MM.1S (cell line): ENCODE data around the gene OR6A2.
"Not testable (repeated sequence)": the region's sequence is repeated elsewhere in the genome, so short reads cannot be mapped to it uniquely, and the experiment has no call there.

ENCODE experiments used
- DNase-seq: peaks from one replicate; pipeline ENCODE4 v3.0.0-alpha.2; 2015
- H2AFZ ChIP-seq: fragments of 300-600 bp; sonication (generic); 2 replicates; pipeline ENCODE4 v1.6.0; 2016; ENCODE audit warnings: antibody characterized with exemption, low read length
- H3F3A ChIP-seq: fragments of 300-600 bp; sonication (generic); 2 replicates; pipeline ENCODE4 v1.6.1; 2016; ENCODE audit warnings: mild to moderate bottlenecking, antibody characterized with exemption, low read length, moderate library complexity, mixed read lengths; ENCODE audit not compliant: insufficient read depth
- H3K27ac ChIP-seq: fragments of 300-600 bp; sonication (generic); 2 replicates; pipeline ENCODE4 v1.5.1; 2016; ENCODE audit warnings: mild to moderate bottlenecking, low read length
- H3K27me3 ChIP-seq: fragments of 300-600 bp; sonication (generic); replicated peaks from 2 replicates; pipeline ENCODE4 v1.6.0; 2016; ENCODE audit warnings: low read length; ENCODE audit not compliant: insufficient read depth
- H3K36me3 ChIP-seq: fragments of 300-600 bp; sonication (generic); replicated peaks from 2 replicates; pipeline ENCODE4 v1.6.1; 2016; ENCODE audit warnings: mild to moderate bottlenecking, low read length, mixed read lengths; ENCODE audit not compliant: insufficient read depth
- H3K4me1 ChIP-seq: fragments of 300-600 bp; sonication (generic); 2 replicates; pipeline ENCODE4 v1.6.1; 2016; ENCODE audit warnings: low read length, mixed read lengths
- H3K4me2 ChIP-seq: fragments of 300-600 bp; sonication (generic); 2 replicates; pipeline ENCODE4 v1.6.0; 2016; ENCODE audit warnings: low read depth, low read length
- H3K4me3 ChIP-seq: fragments of 300-600 bp; sonication (generic); 2 replicates; pipeline ENCODE4 v1.5.1; 2016; ENCODE audit warnings: low read length, mixed read lengths
- H3K79me2 ChIP-seq: fragments of 300-600 bp; sonication (generic); 2 replicates; pipeline ENCODE4 v1.6.1; 2016; ENCODE audit warnings: mixed run types, low read length, mixed read lengths
- H3K9ac ChIP-seq: fragments of 300-600 bp; sonication (generic); 2 replicates; pipeline ENCODE4 v1.6.1; 2016; ENCODE audit warnings: low read length, mixed read lengths
- H3K9me2 ChIP-seq: fragments of 300-600 bp; sonication (generic); replicated peaks from 2 replicates; pipeline ENCODE4 v1.6.1; 2016; ENCODE audit warnings: mild to moderate bottlenecking, low read length, mixed read lengths; ENCODE audit not compliant: insufficient read depth
- H3K9me3 ChIP-seq: fragments of 300-600 bp; sonication (generic); replicated peaks from 2 replicates; pipeline ENCODE4 v1.6.1; 2016; ENCODE audit warnings: mild to moderate bottlenecking, low read length, mixed read lengths; ENCODE audit not compliant: insufficient read depth
- H4K20me1 ChIP-seq: fragments of 300-600 bp; sonication (generic); 2 replicates; pipeline ENCODE4 v1.6.1; 2016; ENCODE audit warnings: mild to moderate bottlenecking, low read length, moderate library complexity, mixed read lengths; ENCODE audit not compliant: insufficient read depth
- CTCF ChIP-seq: fragments of 300-600 bp; sonication (generic); IDR thresholded peaks from 2 replicates; pipeline ENCODE4 v1.5.1; 2016; ENCODE audit warnings: antibody characterized with exemption, low read length, mixed read lengths
- EZH2 ChIP-seq: fragments of 300-600 bp; sonication (generic); optimal IDR thresholded peaks from 2 replicates; pipeline ENCODE3; 2017; ENCODE audit warnings: low read depth, mild to moderate bottlenecking, antibody characterized with exemption, low read length, mixed read lengths
- EZH2phosphoT487 ChIP-seq: fragments of 300-600 bp; sonication (generic); IDR thresholded peaks from 2 replicates; pipeline ENCODE4 v1.6.1; 2018; ENCODE audit warnings: antibody characterized with exemption, low read length

The OR6A2 gene

GRCh38 chr11:6812390-6813005 lies 13.0 kb upstream of the OR6A2 start:
- Histone ChIP-seq H3K27me3 (no peaks in the 10 kb centered on the region), H4K20me1 (no peaks in the 10 kb centered on the region), H2AFZ (no peak overlapping the region), H3K36me3 (no peaks in the 10 kb centered on the region), H3K4me2 (peak overlapping the region; percentile 21; the same call in 1 of the 2 replicates), H3K4me3 (no peak overlapping the region), H3K27ac (no peak overlapping the region), H3K9me2 (no peaks in the 10 kb centered on the region), H3K9me3 (no peaks in the 10 kb centered on the region), H3K79me2 (no peaks in the 10 kb centered on the region), H3K9ac (no peak overlapping the region), H3F3A (no peaks in the 10 kb centered on the region), H3K4me1 (0 out of 2 replicates have a peak, but pooled peaks cover 3% of the 10 kb centered on the region)
- DNase-seq, result peak; percentile 65
- TF ChIP-seq EZH2 (no peak), CTCF (peak; percentile 93)

- H4K20me1 ChIP-seq, H3K9me3 ChIP-seq, H3K27me3 ChIP-seq, H3F3A ChIP-seq, H2AFZ ChIP-seq, H3K36me3 ChIP-seq, H3K79me2 ChIP-seq, H3K9me2 ChIP-seq, H3K27ac ChIP-seq, H3K9ac ChIP-seq, H3K4me1 ChIP-seq, H3K4me2 ChIP-seq, DNase-seq, H3K4me3 ChIP-seq: not testable (repeated sequence)
Observed at GRCh38 chr11:6801075-6801474, 1.6 kb upstream of the OR6A2 start.

- H3K9me3 ChIP-seq, result no peaks in the 10 kb centered on the region
- no peak for DNase-seq
- H3F3A ChIP-seq, result no peaks in the 10 kb centered on the region
- H3K9me2 ChIP-seq, result no peaks in the 10 kb centered on the region
- H3K27ac ChIP-seq, result no peak overlapping the region
- no peaks in the 10 kb centered on the region for H3K4me1 ChIP-seq
- no peak overlapping the region for H3K9ac ChIP-seq
- H3K27me3 ChIP-seq, result no peaks in the 10 kb centered on the region
- no peaks in the 10 kb centered on the region for H3K36me3 ChIP-seq
- H4K20me1 ChIP-seq, result no peaks in the 10 kb centered on the region
- no peak overlapping the region for H3K4me2 ChIP-seq
- TF ChIP-seq EZH2phosphoT487, result no peak
- no peak for TF ChIP-seq EZH2
- no peak for TF ChIP-seq CTCF
- no peak overlapping the region for H3K4me3 ChIP-seq
- no peaks in the 10 kb centered on the region for H3K79me2 ChIP-seq
- no peak overlapping the region for H2AFZ ChIP-seq
Observed at GRCh38 chr11:6794639-6795038, 4.8 kb downstream of the OR6A2 start.

- no peak overlapping the region for H3K4me3 ChIP-seq
Observed at GRCh38 chr11:6790546-6790945, 8.9 kb downstream of the OR6A2 start.

More at GRCh38 chr11:6790546-6790945, 8.9 kb downstream of the OR6A2 start:
- H4K20me1 ChIP-seq, result no peaks in the 10 kb centered on the region
- no peaks in the 10 kb centered on the region for H3K36me3 ChIP-seq
- H3F3A ChIP-seq, result no peaks in the 10 kb centered on the region
- H3K4me2 ChIP-seq, result no peak overlapping the region
- H3K79me2 ChIP-seq, result no peaks in the 10 kb centered on the region
- H3K27ac ChIP-seq, result no peak overlapping the region
- H3K9me3 ChIP-seq, result no peaks in the 10 kb centered on the region
- DNase-seq, result no peak
- TF ChIP-seq EZH2phosphoT487, result no peak
- TF ChIP-seq CTCF, result no peak
- no peak for TF ChIP-seq EZH2
- H3K9me2 ChIP-seq, result no peaks in the 10 kb centered on the region
- no peak overlapping the region for H3K9ac ChIP-seq
- no peak overlapping the region for H2AFZ ChIP-seq
- H3K4me1 ChIP-seq, result no peaks in the 10 kb centered on the region
- no peaks in the 10 kb centered on the region for H3K27me3 ChIP-seq
